ENCODE data around the gene ROCK2. TPM values are rescaled to one million over a fixed set of nuclear protein-coding genes. Genes with fewer than 3 reads are reported as not detected.
A peak's percentile ranks its signal among the peaks of the same experiment; 100 is the strongest.

The ROCK2 gene
- total and polyA plus RNA-seq, 10 donors = 4.0 to 89.6 (median 65.8) TPM

DNA sequence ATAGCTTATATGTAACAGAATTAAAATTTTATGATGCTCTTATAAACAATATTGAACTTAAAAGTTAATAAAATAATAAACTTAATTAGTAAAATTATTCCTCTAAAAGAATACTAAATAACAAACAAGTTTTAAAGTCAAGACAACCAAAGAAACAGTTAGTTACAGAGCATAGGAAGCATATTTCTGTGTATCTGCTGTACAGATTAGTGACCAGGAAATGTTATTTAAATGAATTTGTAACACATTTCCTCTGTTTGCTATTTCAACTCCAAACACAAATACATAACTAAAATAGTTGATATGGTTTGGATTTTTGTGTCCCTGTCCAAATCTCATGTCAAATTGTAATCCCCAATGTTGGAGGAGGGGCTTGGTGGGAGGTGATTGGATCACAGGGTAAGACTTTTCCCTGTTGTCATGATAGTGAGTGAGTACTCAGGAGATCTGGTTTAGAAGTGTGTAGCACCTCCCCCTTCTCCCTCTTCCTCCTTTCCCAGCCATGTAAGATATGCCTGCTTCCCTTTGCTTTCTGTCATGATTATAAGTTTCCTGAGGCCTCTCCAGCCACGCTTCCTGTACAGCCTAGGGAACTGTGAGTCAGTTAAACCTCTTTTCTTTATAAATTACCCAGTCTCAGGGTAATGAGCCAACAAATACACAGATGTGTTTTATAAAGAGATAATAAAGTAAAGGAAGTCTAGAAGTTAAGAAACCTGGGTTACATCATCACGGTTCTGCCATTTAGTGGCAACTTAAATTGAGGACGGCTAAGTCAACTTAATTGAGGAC, 51.8 kb downstream of the ROCK2 start:
- peaks cover 0 to 8% (median 0%) of the 10 kb centered on the region in 8 donors for H3K9me3 ChIP-seq
- no peaks in the 10 kb centered on the region for H3K27me3 ChIP-seq (replicated peaks in 1 of 7)
- no peak for DNase-seq
- peaks cover 5 to 65% (median 42%) of the 10 kb centered on the region in 6 donors for H3K4me1 ChIP-seq
- no peaks in the 10 kb centered on the region for H3K36me3 ChIP-seq
- peak overlapping the region in 7 of 8 donors; percentile 15 to 70 (median 62) for H3K27ac ChIP-seq
- 48 to 87% (median 68%) methylated on average over 3 of the region's 3 CpGs for WGBS, 5 donors
- intact Hi-C loops (cut with DNase I; ENCODE audit: low total_unique reads) = no loop called here
- no peak overlapping the region for H3K4me3 ChIP-seq
- TF ChIP-seq, protein P1, sequence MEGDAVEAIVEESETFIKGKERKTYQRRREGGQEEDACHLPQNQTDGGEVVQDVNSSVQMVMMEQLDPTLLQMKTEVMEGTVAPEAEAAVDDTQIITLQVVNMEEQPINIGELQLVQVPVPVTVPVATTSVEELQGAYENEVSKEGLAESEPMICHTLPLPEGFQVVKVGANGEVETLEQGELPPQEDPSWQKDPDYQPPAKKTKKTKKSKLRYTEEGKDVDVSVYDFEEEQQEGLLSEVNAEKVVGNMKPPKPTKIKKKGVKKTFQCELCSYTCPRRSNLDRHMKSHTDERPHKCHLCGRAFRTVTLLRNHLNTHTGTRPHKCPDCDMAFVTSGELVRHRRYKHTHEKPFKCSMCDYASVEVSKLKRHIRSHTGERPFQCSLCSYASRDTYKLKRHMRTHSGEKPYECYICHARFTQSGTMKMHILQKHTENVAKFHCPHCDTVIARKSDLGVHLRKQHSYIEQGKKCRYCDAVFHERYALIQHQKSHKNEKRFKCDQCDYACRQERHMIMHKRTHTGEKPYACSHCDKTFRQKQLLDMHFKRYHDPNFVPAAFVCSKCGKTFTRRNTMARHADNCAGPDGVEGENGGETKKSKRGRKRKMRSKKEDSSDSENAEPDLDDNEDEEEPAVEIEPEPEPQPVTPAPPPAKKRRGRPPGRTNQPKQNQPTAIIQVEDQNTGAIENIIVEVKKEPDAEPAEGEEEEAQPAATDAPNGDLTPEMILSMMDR (IDR thresholded peaks at IDR 0.05 in 8 of 11, conservative IDR thresholded peaks at IDR 0.05 in 3 of 11) = no peak
- TF ChIP-seq POLR2A (IDR thresholded peaks at IDR 0.05) = no peak
- TF ChIP-seq POLR2AphosphoS5 (IDR thresholded peaks at IDR 0.05) = no peak

DNA sequence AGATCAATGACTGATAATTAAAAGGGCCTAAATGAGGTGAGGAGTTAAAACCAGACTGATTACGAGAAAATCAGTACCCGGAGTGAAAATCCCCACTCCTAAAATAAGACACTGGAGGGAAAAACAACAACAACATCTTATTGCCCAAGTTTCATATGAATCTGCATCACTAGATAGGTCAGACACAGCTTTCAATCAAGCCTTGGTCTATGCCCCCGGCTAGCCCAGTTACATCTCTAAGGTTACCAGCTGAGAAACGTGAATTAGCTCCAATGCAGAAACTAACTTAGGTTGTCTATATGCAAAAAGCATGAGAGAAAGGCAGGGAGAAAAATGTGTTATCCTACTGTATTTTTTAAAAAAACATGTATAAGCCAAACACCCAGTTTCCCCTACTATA, 53.7 kb downstream of the ROCK2 start:
- Histone ChIP-seq H3K4me3 (no peak overlapping the region), H3K27ac (no peak overlapping the region), H3K4me1 (peaks cover 5 to 70% (median 44%) of the 10 kb centered on the region in 6 donors), H3K36me3 (peaks cover 0 to 7% (median 2%) of the 10 kb centered on the region in 6 donors), H3K9me3 (peaks cover 0 to 8% (median 0%) of the 10 kb centered on the region in 8 donors), H3K27me3 (replicated peaks in 1 of 7) (no peaks in the 10 kb centered on the region)
- intact Hi-C loops (cut with DNase I; ENCODE audit: low total_unique reads) = no loop called here
- DNase-seq = no peak
- no peak for TF ChIP-seq POLR2A (IDR thresholded peaks at IDR 0.05)
- TF ChIP-seq, protein P1 (IDR thresholded peaks at IDR 0.05 in 8 of 11, conservative IDR thresholded peaks at IDR 0.05 in 3 of 11) = no peak
- no peak for TF ChIP-seq POLR2AphosphoS5 (IDR thresholded peaks at IDR 0.05)
- WGBS, 5 donors = 84 to 96% (median 93%) methylated on average over 4 of the region's 4 CpGs

DNA sequence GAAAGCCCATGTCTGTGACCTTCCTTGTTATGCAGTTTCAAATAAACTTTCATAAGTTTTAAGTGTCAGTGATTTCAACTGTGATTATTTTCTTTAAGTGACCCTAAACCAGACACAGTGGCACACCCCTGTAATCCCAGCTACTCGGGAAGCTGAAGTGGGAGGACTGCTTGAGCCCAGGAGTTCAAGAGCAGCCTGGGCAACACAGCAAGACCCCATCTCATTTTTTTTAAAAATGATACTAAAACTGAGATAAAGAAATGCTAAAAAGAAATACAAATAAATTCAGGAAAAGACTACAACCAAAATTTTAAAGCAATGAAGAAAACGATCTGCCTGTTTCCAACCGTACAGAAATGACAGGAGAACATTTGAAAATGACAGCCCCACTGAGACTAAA, 54.2 kb downstream of the ROCK2 start:
- H3K9me3 ChIP-seq = peaks cover 0 to 8% (median 0%) of the 10 kb centered on the region in 8 donors
- WGBS, 5 donors = 79 to 90% (median 84%) methylated on average over 3 of the region's 3 CpGs
- H3K4me1 ChIP-seq = peaks cover 5 to 70% (median 44%) of the 10 kb centered on the region in 6 donors
- H3K27me3 ChIP-seq (replicated peaks in 1 of 7) = no peaks in the 10 kb centered on the region
- H3K36me3 ChIP-seq = peaks cover 0 to 12% (median 7%) of the 10 kb centered on the region in 6 donors
- intact Hi-C loops (cut with DNase I; ENCODE audit: low total_unique reads) = no loop called here
- TF ChIP-seq POLR2A (IDR thresholded peaks at IDR 0.05) (no peak), POLR2AphosphoS5 (IDR thresholded peaks at IDR 0.05) (no peak)
- TF ChIP-seq, protein P1 (IDR thresholded peaks at IDR 0.05 in 8 of 11, conservative IDR thresholded peaks at IDR 0.05 in 3 of 11) = no peak
- H3K27ac ChIP-seq = peak overlapping the region in 1 of 8 donors; percentile 3
- no peak for DNase-seq
- no peak overlapping the region for H3K4me3 ChIP-seq

DNA sequence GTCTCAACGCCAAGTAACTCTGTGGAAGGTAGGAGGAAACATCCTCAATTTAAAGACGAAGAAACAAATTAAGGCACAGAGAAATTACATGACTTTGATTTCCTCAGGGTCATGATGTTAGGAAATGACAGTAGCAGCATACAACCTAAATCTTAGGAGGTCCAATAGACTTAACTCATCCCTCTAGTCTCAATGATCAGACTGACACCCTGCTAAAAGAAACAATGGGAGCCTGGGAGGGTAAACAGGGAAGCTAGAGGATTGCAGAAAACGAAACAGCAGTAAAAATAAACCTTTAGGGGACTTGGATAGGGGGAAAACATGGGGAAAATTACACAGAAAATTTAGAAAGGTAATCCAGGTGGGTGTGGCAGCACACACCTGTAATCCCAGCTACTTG, 56.0 kb downstream of the ROCK2 start:
- H3K4me1 ChIP-seq = peaks cover 5 to 67% (median 43%) of the 10 kb centered on the region in 6 donors
- 58 to 76% (median 65%) methylated on average over 3 of the region's 3 CpGs for WGBS, 5 donors
- H3K27ac ChIP-seq = peak overlapping the region in 4 of 8 donors; percentile 1 to 49 (median 26)
- DNase-seq = no peak
- TF ChIP-seq POLR2AphosphoS5 (IDR thresholded peaks at IDR 0.05) = no peak
- TF ChIP-seq, protein P1 (IDR thresholded peaks at IDR 0.05 in 8 of 11, conservative IDR thresholded peaks at IDR 0.05 in 3 of 11) = no peak
- TF ChIP-seq POLR2A (IDR thresholded peaks at IDR 0.05) = no peak
- no peak overlapping the region for H3K4me3 ChIP-seq
- no peaks in the 10 kb centered on the region for H3K27me3 ChIP-seq (replicated peaks in 1 of 7)
- H3K9me3 ChIP-seq = peaks cover 0 to 18% (median 10%) of the 10 kb centered on the region in 8 donors
- H3K36me3 ChIP-seq = peaks cover 0 to 30% (median 22%) of the 10 kb centered on the region in 6 donors
- intact Hi-C loops (cut with DNase I; ENCODE audit: low total_unique reads) = no loop called here
